HepG2 (cell line): Measurements from ENCODE around the gene GPBAR1. TPM values are rescaled to one million over a fixed set of nuclear protein-coding genes. Genes with fewer than 3 reads are reported as not detected.

Experiments used
- ATF6 ChIP-seq: sonication (generic); formaldehyde crosslinking; conservative IDR thresholded peaks from 2 replicates; pipeline ENCODE4 v1.4.0; 2020; ENCODE audit warnings: missing genetic modification reagents
- CREB3 ChIP-seq: sonication (generic); formaldehyde crosslinking; IDR thresholded peaks from 2 replicates; pipeline ENCODE4 v1.5.0; 2020; ENCODE audit warnings: missing genetic modification reagents
- ERF ChIP-seq: IDR thresholded peaks from 2 replicates; pipeline ENCODE4 v1.6.1; 2018; ENCODE audit warnings: missing biosample characterization, missing genetic modification reagents
- FOSL1 ChIP-seq: sonication (generic); formaldehyde crosslinking; IDR thresholded peaks from 2 replicates; pipeline ENCODE4 v1.9.0; 2021; ENCODE audit warnings: missing genetic modification reagents, borderline replicate concordance
- MAX ChIP-seq: IDR thresholded peaks from 2 replicates; pipeline ENCODE4 v1.6.1; 2012; ENCODE audit warnings: inconsistent platforms
- MTA3 ChIP-seq: sonication (generic); formaldehyde crosslinking; IDR thresholded peaks from 2 replicates; pipeline ENCODE4 v1.4.0; 2020; ENCODE audit warnings: missing genetic modification reagents
- NRL ChIP-seq: sonication (generic); formaldehyde crosslinking; IDR thresholded peaks from 2 replicates; pipeline ENCODE4 v1.5.0; 2020; ENCODE audit warnings: missing genetic modification reagents, mild to moderate bottlenecking, moderate library complexity, borderline replicate concordance
- RBAK ChIP-seq: sonication (generic); formaldehyde crosslinking; IDR thresholded peaks from 2 replicates; pipeline ENCODE4 v1.5.1; 2020; ENCODE audit warnings: mild to moderate bottlenecking, missing genetic modification reagents
- SRY ChIP-seq: sonication (generic); formaldehyde crosslinking; IDR thresholded peaks from 2 replicates; pipeline ENCODE4 v1.8.0; 2022; ENCODE audit warnings: mild to moderate bottlenecking, missing genetic modification reagents
- ZBTB1 ChIP-seq: sonication (generic); formaldehyde crosslinking; IDR thresholded peaks from 2 replicates; pipeline ENCODE4 v1.4.0; 2020; ENCODE audit warnings: missing genetic modification reagents, borderline replicate concordance
- ZBTB34 ChIP-seq: sonication (generic); formaldehyde crosslinking; IDR thresholded peaks from 2 replicates; pipeline ENCODE4 v1.8.0; 2022; ENCODE audit warnings: mild to moderate bottlenecking, missing genetic modification reagents
- ZBTB42 ChIP-seq: sonication (generic); formaldehyde crosslinking; IDR thresholded peaks from 2 replicates; pipeline ENCODE4 v1.5.0; 2020; ENCODE audit warnings: mild to moderate bottlenecking, missing genetic modification reagents
- ZKSCAN5 ChIP-seq: sonication (generic); formaldehyde crosslinking; IDR thresholded peaks from 2 replicates; pipeline ENCODE4 v1.5.1; 2020; ENCODE audit warnings: mild to moderate bottlenecking, missing genetic modification reagents
- ZNF350 ChIP-seq: sonication (generic); formaldehyde crosslinking; IDR thresholded peaks from 2 replicates; pipeline ENCODE4 v1.4.0; 2020; ENCODE audit warnings: mild to moderate bottlenecking, low read depth, missing genetic modification reagents, borderline replicate concordance
- ZNF367 ChIP-seq: sonication (generic); formaldehyde crosslinking; IDR thresholded peaks from 2 replicates; pipeline ENCODE4 v1.4.0; 2020; ENCODE audit warnings: missing genetic modification reagents, borderline replicate concordance
- ZNF451 ChIP-seq: sonication (generic); formaldehyde crosslinking; IDR thresholded peaks from 2 replicates; pipeline ENCODE4 v1.5.0; 2020; ENCODE audit warnings: mild to moderate bottlenecking, missing genetic modification reagents
- ZNF460 ChIP-seq: sonication (generic); formaldehyde crosslinking; IDR thresholded peaks from 2 replicates; pipeline ENCODE4 v1.5.1; 2020; ENCODE audit warnings: missing genetic modification reagents, mild to moderate bottlenecking, borderline replicate concordance
- ZNF513 ChIP-seq: sonication (generic); formaldehyde crosslinking; conservative IDR thresholded peaks from 2 replicates; pipeline ENCODE4 v1.5.0; 2020; ENCODE audit warnings: missing genetic modification reagents
- ZNF580 ChIP-seq: IDR thresholded peaks from 2 replicates; pipeline ENCODE4 v1.6.1; 2016; ENCODE audit warnings: low read depth, borderline replicate concordance
- polyA plus RNA-seq, 8 experiments: library from polyadenylated mRNA; depleted of rRNA in 3 of 8; stranded (reverse) in 7 of 8; unstranded in 1 of 8; fragments of >200 nt; fragmentation: Illumina TruSeq in 4 of 8; extraction: Trizol in 4 of 8; gene quantifications; 2 replicates each; pipeline versions ENCODE4 v1.2.1 to v1.2.3, GENCODE V29; 2011 to 2016; ENCODE audit warnings: low read depth in 4 of 8, missing spikeins in 1 of 8, mixed read lengths in 1 of 8; ENCODE audit not compliant: insufficient read depth in 1 of 8
- total RNA-seq, 5 experiments: library from RNA; depleted of rRNA; stranded (reverse); fragments of >200 nt; fragmentation: Illumina TruSeq; extraction: Trizol; gene quantifications; 2 replicates each; pipeline ENCODE4 v1.2.3, GENCODE V29; 2016; ENCODE audit warnings: low read depth in 1 of 5

GPBAR1 gene
- total and polyA plus RNA-seq, 2 of the 13 experiments (the other 11 are each of a cell fraction or from before 2014, with no cell fraction given): 0.05 to 0.09 TPM

- TF ChIP-seq ZNF513 (CRISPR knock-in tag) (no peak), RBAK (CRISPR knock-in tag) (no peak), ZKSCAN5 (CRISPR knock-in tag) (no peak), ATF6 (peak; percentile 82; the same call in 1 of the 2 replicates), CREB3 (CRISPR knock-in tag) (peak; percentile 46; the same call in 1 of the 2 replicates), NRL (CRISPR knock-in tag) (peak; percentile 81), ZNF460 (CRISPR knock-in tag) (no peak), MTA3 (no peak), FOSL1 (no peak), ZNF580 (CRISPR knock-in tag) (no peak; the same call in 1 of the 2 replicates), ZBTB34 (CRISPR knock-in tag) (no peak), ZBTB1 (CRISPR knock-in tag) (no peak), ERF (peak; percentile 71), ZNF451 (no peak; the same call in 1 of the 2 replicates), SRY (no peak), MAX (peak; percentile 54), ZNF350 (CRISPR knock-in tag) (peak; percentile 90), ZNF367 (CRISPR knock-in tag) (0 out of 2 replicates have a peak, but pooled peaks have one; percentile 65), ZBTB42 (CRISPR knock-in tag) (no peak; the same call in 1 of the 2 replicates)
Observed at GRCh38 chr2:218269900-218270720, 9.3 kb downstream of the GPBAR1 start, which contains the start of the genes AAMP and PNKD (continued).
